Measurements from ENCODE around the gene SAP30BP. TPM values are rescaled to one million over a fixed set of nuclear protein-coding genes. Genes with fewer than 3 reads are reported as not detected.

Gene SAP30BP
- polyA plus RNA-seq, 3 donors = 92.2 to 104 (median 98.5) TPM

DNA sequence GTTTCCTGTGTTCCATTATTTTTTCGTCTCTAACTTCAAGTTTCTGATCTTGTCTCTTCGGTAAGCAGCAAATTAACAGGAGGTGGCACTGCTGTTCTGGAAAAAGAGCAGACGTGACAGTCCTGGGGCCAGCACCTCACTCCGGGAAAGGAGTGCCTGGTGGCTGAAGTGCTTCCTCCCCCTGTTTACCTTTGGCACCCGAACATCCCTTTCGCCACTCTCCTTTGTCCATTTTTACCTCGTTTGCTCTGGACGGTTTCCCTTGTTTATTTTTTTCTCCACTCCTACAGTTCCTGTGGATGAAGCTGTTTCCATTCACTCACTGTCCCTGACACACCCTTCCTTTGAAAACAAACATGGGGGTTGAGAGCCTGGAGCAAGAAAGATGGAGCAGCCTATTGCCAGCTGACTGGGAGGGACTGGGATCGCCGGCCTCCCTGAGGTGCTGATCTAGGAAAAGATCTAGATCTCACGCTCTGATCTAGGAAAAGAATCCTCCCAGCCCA lies 12.6 kb downstream of the SAP30BP start:
- DNase-seq = no peak

DNA sequence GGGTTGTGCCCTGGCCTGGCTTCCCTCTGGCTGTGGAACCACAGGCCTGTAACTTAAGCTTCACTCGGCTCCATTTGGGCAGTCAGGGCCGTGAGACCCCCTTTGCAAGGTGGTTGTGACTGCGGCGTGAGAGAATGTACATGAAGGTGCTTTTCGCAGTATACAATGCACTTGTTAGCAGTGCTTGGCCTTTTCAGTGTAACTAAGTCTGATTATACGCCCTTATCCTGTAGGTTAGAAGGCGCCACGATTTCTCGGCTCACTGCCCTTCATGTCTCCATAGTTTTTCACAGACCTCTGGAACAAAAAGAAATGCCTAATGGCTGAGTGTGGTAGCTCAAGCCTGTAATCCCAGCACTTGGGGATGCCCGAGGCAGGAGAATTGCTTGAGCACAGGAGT lies 13.3 kb downstream of the SAP30BP start:
- no peak for DNase-seq

DNA sequence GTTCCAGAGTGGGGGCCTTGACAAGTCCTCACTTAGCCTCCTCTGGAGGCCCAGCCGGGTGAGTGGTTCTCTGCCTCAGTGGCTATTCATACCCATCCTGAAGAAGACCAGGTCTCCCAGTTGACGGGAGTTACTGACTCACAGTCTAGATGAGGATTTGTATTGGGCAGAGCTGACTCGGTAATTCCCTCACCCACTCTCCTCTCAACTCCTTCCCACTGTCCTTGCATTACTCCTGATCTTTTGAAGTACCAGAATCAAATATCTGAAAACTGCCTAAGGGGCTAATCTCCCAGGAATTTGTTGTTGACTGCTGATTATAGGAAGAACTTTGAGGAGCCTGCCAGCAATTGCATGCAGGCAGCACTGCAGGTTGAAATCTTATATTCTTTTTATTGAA lies 14.2 kb downstream of the SAP30BP start:
- DNase-seq = no peak

DNA sequence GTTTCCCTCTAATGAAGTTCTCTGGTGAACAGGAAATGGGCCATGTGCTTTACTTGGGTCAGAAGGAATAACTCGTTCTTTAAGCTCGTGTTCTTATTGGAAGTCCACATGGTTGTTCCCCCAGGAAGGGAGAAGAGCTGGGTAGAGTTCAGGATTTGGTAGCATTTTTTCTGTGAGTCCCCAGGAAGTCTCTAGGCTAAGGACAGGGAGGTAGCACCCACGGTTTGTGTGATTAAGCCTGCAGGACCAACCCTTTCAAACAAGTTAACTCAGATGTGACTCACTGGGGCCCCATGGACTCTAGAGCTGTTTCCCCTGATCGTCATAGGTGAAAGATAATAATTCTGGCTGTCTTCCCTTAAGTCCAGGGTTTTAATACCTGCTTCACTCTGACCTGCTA lies 16.4 kb downstream of the SAP30BP start:
- no peak for DNase-seq

DNA sequence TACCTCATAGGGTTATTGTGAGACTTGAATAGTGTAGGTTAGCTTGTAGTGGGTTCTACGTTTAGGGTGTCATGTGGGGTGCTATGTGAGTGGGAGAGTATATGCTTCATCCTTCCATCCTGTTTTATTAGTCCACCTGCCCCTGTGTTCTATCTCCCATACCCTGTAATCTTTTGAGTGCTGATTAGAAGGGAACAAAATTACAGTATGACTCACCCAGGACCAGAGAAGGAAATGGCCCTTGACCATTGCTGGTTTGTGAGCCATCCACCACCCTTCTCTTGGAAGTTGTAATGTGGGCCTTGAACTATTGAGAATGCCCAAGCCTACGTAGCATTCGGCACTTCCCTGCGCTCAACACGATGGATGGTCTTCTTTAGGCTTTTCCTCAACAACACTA lies 17.1 kb downstream of the SAP30BP start:
- DNase-seq = no peak

DNA sequence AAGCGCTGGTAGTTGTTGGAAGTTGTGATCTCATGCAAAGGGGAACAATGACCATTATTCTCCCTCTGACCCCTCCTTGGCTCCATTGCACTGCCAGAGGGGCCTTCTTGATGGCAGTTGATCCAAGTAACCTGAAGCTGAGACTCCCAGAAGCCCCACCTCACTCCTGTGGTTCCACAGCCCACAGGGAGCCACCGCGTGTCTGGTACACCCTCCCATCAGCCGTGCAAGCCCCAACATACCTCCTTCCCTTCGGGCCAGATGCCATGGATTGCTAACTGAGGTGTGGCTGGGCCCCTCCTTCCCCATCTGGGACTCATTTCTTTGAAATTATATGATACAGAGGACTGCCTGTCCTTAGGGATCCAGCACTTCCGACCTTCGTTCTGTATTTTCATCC lies 17.8 kb downstream of the SAP30BP start:
- no peak for DNase-seq

DNA sequence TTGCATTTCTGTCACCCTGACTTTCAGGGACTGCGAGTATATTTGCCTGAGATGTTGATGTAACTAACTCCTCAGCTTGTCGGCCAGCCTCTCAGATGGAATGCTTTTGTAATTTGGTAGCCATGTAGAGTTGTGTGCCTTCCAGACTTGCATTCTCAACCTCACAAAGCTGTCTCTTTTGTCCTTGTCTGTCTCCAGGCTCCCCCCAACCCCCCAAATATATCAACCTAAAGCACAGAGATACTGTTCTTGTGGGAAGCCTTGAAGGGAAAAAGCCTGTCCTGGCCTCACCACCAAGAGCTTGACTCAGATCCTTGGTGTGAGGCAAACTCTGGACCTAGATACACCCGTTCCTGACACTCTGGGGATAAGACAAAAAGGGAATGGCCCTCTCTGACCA lies 18.4 kb downstream of the SAP30BP start:
- no peak for DNase-seq

DNA sequence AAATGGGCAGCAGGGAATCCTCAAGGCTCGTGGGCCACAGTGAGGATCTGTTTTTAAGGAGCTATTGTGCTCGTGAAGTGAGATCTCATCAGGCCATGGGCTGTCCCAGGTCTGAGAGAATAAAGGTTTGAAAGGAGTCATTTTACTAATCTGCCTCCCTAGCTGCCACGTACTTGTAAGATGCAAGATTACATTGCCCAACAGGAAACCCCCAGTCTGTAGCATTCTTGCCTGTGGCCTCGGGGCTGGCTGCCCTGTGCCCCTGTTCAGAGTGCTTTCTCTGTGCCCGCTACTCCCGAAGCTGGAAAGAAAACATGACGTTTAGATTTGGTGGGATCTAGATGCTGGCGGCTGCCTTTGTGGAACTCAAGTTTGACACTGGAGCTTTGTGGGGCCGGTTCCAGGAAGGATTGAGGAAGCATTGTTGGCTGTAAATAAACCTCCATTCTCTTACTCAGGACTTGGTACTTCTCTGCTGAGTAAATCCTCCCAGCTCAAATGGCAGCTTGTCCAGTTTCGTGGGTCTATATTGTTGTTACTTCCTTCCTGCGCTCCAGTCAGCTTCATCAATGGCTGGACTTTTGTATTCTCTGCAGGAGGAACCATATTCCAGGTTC lies 21.2 kb downstream of the SAP30BP start:
- no peak for DNase-seq

DNA sequence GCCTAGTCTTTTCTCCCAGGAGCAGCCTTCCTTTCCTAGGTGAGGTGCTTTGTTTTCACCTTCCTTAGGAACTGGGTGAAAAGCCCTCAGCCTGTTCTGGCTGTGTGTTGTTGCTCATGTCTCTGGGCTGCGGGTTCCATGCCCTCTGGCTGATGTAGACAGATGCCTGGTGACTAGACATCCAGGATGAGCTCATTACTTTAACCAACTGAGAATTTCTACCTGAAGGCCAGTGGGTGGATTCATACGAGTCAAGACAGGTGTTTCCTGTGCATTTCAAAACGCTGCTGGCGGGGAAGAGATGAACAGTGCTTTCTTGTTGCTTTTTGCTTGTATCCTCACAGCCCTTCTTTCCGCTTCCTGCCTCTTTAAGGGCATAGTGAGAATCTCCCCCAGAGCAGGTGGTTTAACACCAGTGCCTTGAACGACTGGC lies 22.3 kb downstream of the SAP30BP start:
- no peak for DNase-seq

DNA sequence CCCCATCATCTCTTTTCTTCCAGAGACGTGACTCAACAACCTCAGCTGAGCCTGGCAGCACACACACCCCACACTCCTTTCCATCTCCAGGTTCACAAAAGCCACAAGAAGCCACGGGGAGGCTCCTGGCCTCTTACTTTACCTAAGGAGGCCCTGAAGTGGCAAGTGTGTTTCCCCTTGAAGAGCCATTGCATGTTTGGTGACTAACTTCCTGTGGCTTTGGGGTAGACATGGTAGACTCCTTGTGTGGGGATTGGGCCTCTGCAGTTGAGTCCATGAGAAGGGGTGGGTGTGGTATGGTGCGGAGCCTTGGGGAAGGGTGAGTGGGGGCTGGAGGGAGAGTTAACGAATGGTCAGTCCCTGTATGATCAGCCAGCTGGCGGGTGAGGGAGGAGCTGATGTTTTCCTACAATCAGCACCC lies 24.2 kb downstream of the SAP30BP start:
- DNase-seq = no peak

DNA sequence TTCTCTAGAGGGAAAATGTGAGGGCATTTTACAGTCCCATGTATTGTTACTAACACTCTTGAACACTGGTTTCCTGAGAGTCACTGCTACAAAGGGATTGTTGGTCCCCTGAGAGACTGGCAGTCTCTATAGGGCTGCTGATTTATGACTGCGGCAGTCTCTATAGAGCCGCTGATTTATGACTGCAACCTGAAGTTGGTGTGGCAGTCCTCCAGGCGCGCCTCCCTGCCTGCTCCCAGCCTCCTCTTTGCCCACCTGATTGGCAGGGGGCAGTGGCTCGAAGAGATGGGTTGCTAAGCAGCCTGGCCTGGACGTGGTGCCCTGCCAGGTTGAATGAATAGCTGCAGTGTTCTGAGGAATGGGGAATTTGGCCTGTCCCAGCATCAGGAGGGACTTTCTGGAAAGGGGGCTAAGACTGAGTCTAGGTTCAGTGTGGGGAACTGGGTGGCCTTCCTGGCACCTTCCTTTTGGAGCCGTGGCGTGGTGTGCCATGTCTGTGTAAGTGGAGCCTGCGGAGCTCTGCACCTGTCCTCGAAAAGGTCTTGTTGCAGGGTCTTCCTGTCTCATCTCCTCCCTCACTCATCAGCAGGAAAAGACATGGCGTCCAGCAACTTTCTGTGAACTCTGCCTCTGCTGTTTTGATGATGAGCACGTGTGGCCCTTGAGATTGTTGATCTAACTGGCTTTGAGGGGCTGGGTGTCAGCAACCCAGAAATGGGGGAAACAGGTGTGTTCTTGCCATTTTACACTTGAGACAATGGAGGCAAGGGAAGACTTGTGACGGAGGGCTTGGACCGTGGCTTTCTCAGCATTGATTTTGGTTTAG lies 24.9 kb downstream of the SAP30BP start:
- DNase-seq = no peak

DNA sequence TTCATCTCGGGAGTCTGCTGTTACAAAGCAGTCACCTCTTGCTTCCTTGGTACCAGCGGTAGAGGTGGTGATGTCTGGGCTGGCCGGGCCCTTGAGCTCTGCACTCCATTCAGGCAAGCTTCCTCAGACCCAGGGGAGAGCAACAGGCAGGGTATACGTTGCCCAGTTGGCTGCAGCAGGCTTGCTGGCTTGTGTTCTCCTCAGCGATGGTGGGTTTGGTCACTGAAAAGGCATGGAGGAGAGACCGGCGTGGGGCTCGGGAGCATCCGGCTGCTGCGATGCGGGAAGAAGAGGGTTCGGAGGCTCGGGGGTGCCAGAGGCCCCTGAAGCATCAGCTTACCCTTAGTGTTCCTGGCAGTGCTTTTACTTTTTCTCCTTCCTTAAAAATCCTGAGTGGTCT lies 25.8 kb downstream of the SAP30BP start:
- no peak for DNase-seq

DNA sequence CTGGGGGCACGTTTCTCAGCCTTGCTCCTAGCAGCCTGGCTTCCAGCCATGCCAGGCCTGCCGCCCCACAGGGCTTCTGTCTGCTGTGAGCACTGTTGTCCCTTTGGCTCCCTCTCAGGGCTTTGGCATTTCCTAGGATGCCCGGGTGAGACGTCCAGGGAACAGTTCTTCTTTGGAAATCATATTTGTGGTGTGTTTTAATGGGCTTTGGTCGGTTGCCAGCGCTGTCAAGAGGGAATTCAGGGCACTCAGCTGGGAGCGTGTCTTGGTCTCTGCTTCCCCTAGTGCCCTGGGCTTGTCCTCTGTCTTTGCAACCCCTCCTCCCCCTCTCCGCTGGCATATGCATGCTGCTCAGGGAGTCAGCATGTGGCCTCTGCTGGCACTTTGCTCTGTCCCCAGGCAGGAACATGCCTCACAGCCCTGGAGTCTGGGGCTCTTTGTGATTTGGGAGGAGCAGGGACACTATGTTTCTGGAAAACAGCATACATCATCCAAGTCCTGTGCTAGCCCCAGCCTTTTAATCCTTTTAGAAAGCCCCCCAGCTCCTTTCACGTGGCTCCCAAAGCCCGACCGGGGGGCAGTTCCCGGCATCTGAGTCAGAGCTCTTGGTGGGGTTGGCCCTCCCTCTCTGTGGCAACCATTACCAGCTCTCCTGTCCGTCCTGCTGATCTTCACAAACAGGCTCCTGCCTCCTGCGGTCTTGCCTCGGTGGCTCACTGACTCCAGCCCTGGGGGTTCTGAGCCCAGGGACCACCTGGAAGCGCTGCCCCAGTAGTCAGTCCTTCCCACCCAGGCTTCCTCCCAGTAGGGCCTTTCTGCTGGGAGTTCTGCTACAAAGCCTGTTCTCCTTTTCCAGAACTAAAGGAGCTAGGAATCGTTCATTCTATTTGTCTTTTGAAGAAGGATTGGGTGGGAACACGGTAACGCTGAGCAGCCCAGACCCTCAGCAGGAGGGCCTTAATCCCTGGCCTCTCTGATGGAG lies 26.7 kb downstream of the SAP30BP start:
- no peak for DNase-seq

DNA sequence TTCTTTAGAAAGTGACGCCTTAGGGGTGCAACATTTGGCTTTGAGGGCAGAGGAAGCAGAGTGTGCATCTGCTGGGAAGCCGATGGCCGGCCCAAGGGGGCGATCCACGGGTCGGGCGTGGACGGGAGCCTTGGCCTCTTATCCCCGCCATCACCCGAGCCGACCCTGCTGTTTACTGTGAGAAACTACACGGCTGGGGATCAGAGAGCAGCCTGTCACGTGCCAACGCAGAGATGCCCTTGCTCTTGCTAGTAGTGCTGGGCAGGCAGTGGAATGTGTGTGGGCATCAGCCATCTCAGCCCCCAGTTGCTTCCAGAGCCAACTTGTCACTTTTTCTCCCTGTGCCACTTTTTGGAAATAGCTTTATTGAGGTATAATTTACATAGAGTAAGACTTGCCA lies 27.4 kb downstream of the SAP30BP start:
- no peak for DNase-seq

DNA sequence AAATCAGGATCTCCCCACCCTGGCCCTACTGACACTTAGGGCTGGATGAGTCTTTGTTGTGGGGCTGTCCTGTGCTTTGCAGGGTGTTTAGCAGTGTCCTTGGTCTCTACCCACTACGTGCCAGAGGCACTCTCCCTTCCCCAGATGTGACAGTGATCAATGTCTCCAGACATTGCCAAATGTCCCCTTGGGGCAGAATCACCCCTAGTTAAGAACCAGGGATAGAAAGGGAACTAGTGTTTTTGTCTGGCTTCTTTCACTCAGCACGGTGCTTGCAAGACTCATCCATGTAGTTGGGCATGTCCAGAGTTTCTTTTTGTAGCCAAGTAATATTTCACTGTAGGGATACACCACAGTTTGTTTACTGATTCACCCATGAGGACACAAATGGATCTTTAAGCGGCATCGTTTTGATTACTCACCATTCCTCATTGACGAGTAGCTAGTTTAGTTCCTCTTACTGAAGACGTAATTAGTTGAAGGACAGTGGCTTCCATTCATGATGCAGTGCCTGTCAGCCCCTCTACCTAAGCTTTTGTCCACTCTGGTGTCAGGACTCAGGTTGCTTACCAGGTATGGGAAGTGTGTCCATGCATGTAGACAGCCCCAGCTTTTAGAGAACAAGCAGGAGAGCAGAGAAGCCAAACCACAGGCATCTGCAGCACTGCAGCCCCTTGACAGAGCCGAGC lies 28.1 kb downstream of the SAP30BP start:
- no peak for DNase-seq

DNA sequence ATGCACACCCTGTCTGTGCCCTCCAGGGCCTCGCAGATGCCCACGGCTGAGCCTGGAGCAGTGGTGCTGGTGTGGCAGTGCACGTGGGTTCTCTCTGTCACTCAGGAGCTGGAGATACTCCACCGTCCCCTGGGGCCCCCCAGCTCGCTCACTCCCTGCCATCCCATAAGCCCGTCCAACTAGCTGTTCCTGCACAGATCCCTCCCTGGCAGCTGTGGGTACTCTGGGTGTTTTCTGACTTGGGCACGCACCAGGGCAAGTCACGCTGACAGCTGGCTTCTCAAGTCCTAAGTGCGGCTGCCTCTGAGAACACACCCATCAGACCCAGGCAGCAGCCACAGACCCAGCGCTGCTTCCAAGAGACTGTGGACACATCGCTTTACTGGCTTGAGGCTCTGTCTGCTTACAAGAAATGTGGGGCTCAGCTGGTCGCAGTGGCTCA lies 28.7 kb downstream of the SAP30BP start:
- DNase-seq = no peak

DNA sequence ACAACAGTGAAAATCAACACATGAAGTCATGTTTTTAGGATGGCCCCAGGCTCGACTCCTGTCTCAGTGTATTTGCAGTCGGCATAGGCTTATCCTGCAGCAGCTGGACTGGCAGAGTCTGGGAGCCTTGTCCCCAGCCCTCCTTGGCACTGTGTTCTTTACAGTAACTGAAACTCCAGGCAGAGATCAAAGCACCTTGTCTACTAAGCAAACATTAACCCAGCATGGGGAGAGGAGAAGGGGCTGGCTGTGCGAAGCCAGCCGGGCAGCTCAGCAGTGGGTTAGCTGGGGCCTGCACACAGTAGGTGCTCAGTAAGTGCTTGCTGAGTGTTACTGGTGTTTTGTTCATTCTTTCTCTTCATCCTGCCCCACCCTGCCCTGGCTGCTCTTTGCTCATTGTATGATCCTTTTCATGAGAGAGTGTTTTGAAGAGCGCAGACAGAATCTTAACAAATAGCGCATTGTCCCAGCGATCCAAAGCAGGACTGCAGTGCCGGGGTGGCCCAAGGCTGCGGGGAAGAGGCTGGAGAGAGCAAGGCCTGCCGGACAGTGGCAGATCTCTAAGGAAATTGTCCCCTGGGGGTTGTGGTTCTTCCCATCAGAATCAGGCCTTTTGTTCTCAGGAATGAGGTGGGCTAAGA lies 30.6 kb downstream of the SAP30BP start:
- DNase-seq = no peak

DNA sequence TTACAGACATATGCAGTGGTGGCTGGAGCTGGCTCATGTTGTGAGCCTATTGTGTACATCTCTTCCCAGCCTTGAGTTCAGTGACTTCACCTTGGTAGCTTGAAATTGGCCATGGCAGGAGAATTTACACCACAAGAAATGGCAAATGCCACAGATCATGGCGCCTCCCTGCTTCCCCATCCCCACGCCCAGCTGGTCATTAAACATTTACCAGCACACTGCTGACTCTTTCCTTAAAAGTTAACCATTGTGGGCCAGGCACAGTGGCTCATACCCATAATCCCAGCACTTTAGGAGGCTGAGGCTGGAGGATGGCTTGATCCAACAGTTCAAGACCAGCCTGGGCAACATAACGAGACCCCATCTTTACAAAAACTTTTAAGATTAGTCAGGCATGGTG lies 31.5 kb downstream of the SAP30BP start:
- DNase-seq = no peak

DNA sequence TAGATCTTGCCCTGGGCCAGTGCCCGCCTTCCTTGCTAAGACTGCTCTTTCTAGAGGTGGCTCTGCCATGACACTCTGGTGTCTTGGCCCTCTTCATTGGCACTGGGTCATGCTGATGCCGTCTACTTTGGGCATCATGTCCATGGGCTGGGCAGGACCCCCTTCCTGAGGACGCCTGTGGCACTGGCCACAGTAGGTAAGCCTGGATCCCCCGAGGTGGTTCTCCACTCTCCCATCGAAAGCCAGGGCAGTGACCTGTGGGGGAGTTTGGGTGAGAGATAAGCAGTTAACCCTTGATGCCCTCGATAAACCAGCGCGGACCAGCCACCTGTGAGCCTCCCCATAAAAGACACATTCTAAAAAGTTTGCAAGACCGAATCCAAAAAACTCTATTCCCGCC lies 34.1 kb downstream of the SAP30BP start:
- no peak for DNase-seq

DNA sequence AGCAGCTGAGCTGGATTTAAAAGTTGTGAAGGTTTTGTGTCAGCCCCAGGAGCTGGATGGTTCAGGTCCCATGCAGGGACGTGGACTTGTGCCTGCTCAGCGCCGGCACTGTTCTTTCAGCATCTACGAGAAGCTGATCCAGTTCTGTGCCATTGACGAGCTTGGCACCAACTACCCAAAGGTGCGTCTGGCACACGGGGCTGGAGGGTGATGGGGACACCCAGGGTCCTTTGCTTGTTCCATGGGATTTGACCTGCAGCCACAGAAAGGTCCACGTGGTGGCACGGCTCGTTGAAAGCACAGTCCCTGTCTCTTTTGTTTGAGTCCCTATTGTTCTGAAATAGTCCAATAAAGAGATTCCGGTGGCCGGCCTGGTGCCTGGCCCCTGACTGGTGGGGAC lies 36.1 kb downstream of the SAP30BP start:
- DNase-seq = no peak

DNA sequence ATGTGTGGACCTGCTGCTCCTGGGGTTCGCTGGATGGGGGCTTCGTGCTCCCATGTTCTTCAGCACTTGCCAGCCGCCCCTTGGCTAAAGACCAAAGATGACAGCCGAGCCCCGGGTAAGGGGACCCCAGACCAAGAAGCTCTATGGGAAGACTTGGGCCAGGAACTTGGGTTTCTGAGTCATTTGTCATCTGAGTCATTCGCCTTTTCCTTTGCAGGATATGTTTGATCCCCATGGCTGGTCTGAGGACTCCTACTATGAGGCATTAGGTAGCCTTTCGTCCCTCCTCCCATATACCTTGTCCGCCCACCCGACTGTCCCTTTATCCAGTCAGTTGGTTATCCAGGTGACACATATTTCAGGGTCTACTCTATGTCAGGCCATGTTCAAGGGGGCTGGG lies 36.5 kb downstream of the SAP30BP start:
- DNase-seq = no peak

All from renal pelvis (tissue), 4 donors.